Muscle of back (tissue), 11 donors: ENCODE results near the gene NABP2. TPM values are rescaled to one million over a fixed set of nuclear protein-coding genes. Genes with fewer than 3 reads are reported as not detected.
"Not testable (repeated sequence)": the region's sequence is repeated elsewhere in the genome, so short reads cannot be mapped to it uniquely, and the experiment has no call there.

Source experiments
- DNase-seq, 3 donors: peaks; one replicate each; pipeline versions ENCODE4 v3.0.0 to v3.0.0-alpha.2; 2013
- polyA plus RNA-seq, 10 donors: library from polyadenylated mRNA; unstranded; fragments of 120-200 nt; gene quantifications; one replicate each; pipeline ENCODE4 v1.2.1, GENCODE V29; 2013; ENCODE audit not compliant: insufficient read length in 10 of 10

Gene NABP2
- polyA plus RNA-seq, 10 donors, result 13.7 to 22.0 (median 19.3) TPM

- no peak for DNase-seq
Measured at GRCh38 chr12:56267443-56268071, 43.4 kb downstream of the NABP2 start.

- DNase-seq, result peak in 1 of 3 donors; percentile 30
Measured at GRCh38 chr12:56271031-56271430, 46.9 kb downstream of the NABP2 start.

- not testable (repeated sequence) for DNase-seq
Measured at GRCh38 chr12:56272468-56272867, 48.3 kb downstream of the NABP2 start.

GRCh38 chr12:56274299-56274698, 50.2 kb downstream of the NABP2 start:
- DNase-seq, result no peak

- no peak for DNase-seq
Measured at GRCh38 chr12:56278905-56279304, 54.8 kb downstream of the NABP2 start.

Other genes starting within 250 kb of the NABP2 start
- 10 to 100 TPM; 11.8 to 16.9 (median 12.9) TPM for gene SUOX, start 227.1 kb upstream of the NABP2 start, polyA plus RNA-seq
- gene IKZF4, start 203.3 kb upstream of the NABP2 start, polyA plus RNA-seq, result 10 to 100 TPM in 1 of 10 donors, 1 to 10 TPM in 9; 5.5 to 11.3 (median 7.8) TPM
- 100 to 1,000 TPM in 8 of 10 donors, 10 to 100 TPM in 2; 79.8 to 679 (median 311) TPM for gene RPS26, start 182.4 kb upstream of the NABP2 start, polyA plus RNA-seq
- gene ERBB3, start 144.2 kb upstream of the NABP2 start, polyA plus RNA-seq, result 100 to 1,000 TPM in 9 of 10 donors, 10 to 100 TPM in 1; 83.9 to 228 (median 151) TPM
- gene PA2G4, start 119.8 kb upstream of the NABP2 start, polyA plus RNA-seq, result 100 to 1,000 TPM in 8 of 10 donors, 10 to 100 TPM in 2; 93.0 to 121 (median 109) TPM
- 1,000 to 10,000 TPM; 4,692 to 6,543 (median 5,537) TPM for gene RPL41, start 107.7 kb upstream of the NABP2 start, polyA plus RNA-seq
- gene ZC3H10, start 106.1 kb upstream of the NABP2 start, polyA plus RNA-seq, result 1 to 10 TPM; 3.4 to 6.3 (median 4.6) TPM
- 10 to 100 TPM; 64.1 to 91.1 (median 79.6) TPM for gene ESYT1, start 96.1 kb upstream of the NABP2 start, polyA plus RNA-seq
- 100 to 1,000 TPM; 502 to 996 (median 790) TPM for gene MYL6B, start 71.8 kb upstream of the NABP2 start, polyA plus RNA-seq
- gene MYL6, start 66.0 kb upstream of the NABP2 start, polyA plus RNA-seq, result 1,000 to 10,000 TPM; 1,255 to 1,671 (median 1,389) TPM
- 10 to 100 TPM; 49.9 to 75.2 (median 61.1) TPM for gene SMARCC2, start 34.9 kb upstream of the NABP2 start, polyA plus RNA-seq
- gene RNF41, start 2.4 kb upstream of the NABP2 start, polyA plus RNA-seq, result 10 to 100 TPM; 31.6 to 52.0 (median 41.4) TPM
- 1 to 10 TPM in 1 of 10 donors, under 1 TPM in 7, not detected in 2; 0.32 to 1.0 (median 0.55) TPM for gene SLC39A5, start 5.7 kb downstream of the NABP2 start, polyA plus RNA-seq
- gene ANKRD52, start 34.0 kb downstream of the NABP2 start, polyA plus RNA-seq, result 10 to 100 TPM; 14.1 to 21.7 (median 18.1) TPM
- 10 to 100 TPM; 13.8 to 34.9 (median 18.4) TPM for gene COQ10A, start 42.6 kb downstream of the NABP2 start, polyA plus RNA-seq
- gene CS, start 76.0 kb downstream of the NABP2 start, polyA plus RNA-seq, result 100 to 1,000 TPM; 166 to 293 (median 221) TPM
- 10 to 100 TPM; 45.4 to 75.7 (median 52.2) TPM for gene CNPY2, start 91.6 kb downstream of the NABP2 start, polyA plus RNA-seq
- 10 to 100 TPM; 26.3 to 67.2 (median 45.8) TPM for gene PAN2, start 109.7 kb downstream of the NABP2 start, polyA plus RNA-seq
- gene IL23A, start 114.5 kb downstream of the NABP2 start, polyA plus RNA-seq, result under 1 TPM in 9 of 10 donors, not detected in 1; 0.19 to 0.90 (median 0.61) TPM
- 10 to 100 TPM; 39.6 to 94.7 (median 59.4) TPM for gene STAT2, start 135.8 kb downstream of the NABP2 start, polyA plus RNA-seq
- under 1 TPM in 2 of 10 donors, not detected in 8; 0.09 to 0.15 TPM for gene APOF, start 138.5 kb downstream of the NABP2 start, polyA plus RNA-seq
- 10 to 100 TPM; 11.5 to 22.6 (median 14.6) TPM for gene TIMELESS, start 225.1 kb downstream of the NABP2 start, polyA plus RNA-seq
- under 1 TPM in 1 of 10 donors, not detected in 9; 0.07 TPM for gene MIP, start 230.3 kb downstream of the NABP2 start, polyA plus RNA-seq
- gene SPRYD4, start 244.2 kb downstream of the NABP2 start, polyA plus RNA-seq, result 1 to 10 TPM; 1.3 to 3.3 (median 1.8) TPM